HEK293 (cell line): ENCODE data around the gene HECTD4.

Experiments
- CTCF ChIP-seq: fragments of 450-650 bp; formaldehyde crosslinking; IDR thresholded peaks from 2 replicates; pipeline ENCODE4 v1.5.1; 2016; ENCODE audit warnings: missing biosample characterization, missing genetic modification characterization
- RBAK ChIP-seq: fragments of 450-650 bp; formaldehyde crosslinking; IDR thresholded peaks from 2 replicates; pipeline ENCODE4 v1.5.1; 2016; ENCODE audit warnings: missing biosample characterization, missing genetic modification characterization
- TRIM28 ChIP-seq: IDR thresholded peaks from 2 replicates; pipeline ENCODE4 v1.6.1; 2011; ENCODE audit warnings: low read length, control low read depth, borderline replicate concordance
- YY1 ChIP-seq: fragments of 450-650 bp; formaldehyde crosslinking; IDR thresholded peaks from 2 replicates; pipeline ENCODE4 v1.5.1; 2018; ENCODE audit warnings: missing biosample characterization, missing genetic modification characterization
- ZNF121 ChIP-seq: fragments of 450-650 bp; formaldehyde crosslinking; IDR thresholded peaks from 2 replicates; pipeline ENCODE4 v1.5.1; 2016; ENCODE audit warnings: missing biosample characterization, missing genetic modification characterization
- ZNF133 ChIP-seq: fragments of 450-650 bp; formaldehyde crosslinking; IDR thresholded peaks from 2 replicates; pipeline ENCODE4 v1.5.1; 2016; ENCODE audit warnings: missing biosample characterization, missing genetic modification characterization
- ZNF26 ChIP-seq: fragments of 450-650 bp; formaldehyde crosslinking; IDR thresholded peaks from 2 replicates; pipeline ENCODE4 v1.5.1; 2016; ENCODE audit warnings: missing biosample characterization, missing genetic modification characterization
- ZNF311 ChIP-seq: fragments of 450-650 bp; formaldehyde crosslinking; IDR thresholded peaks from 2 replicates; pipeline ENCODE4 v1.5.1; 2017; ENCODE audit warnings: missing biosample characterization, missing genetic modification characterization, borderline replicate concordance
- ZNF549 ChIP-seq: fragments of 450-650 bp; IDR thresholded peaks from 2 replicates; pipeline ENCODE4 v1.5.1; 2018; ENCODE audit warnings: missing biosample characterization, missing genetic modification characterization, mild to moderate bottlenecking, inconsistent platforms, moderate library complexity
- ZNF768 ChIP-seq: fragments of 450-650 bp; formaldehyde crosslinking; IDR thresholded peaks from 2 replicates; pipeline ENCODE4 v1.5.1; 2018; ENCODE audit warnings: missing biosample characterization, mild to moderate bottlenecking, missing genetic modification characterization
- ZNF785 ChIP-seq: fragments of 450-650 bp; formaldehyde crosslinking; IDR thresholded peaks from 2 replicates; pipeline ENCODE4 v1.5.1; 2016; ENCODE audit warnings: missing biosample characterization, missing genetic modification characterization

- TF ChIP-seq CTCF (no peak), RBAK (tag by site-specific recombination) (no peak), ZNF311 (tag by site-specific recombination) (no peak), ZNF785 (tag by site-specific recombination) (no peak), ZNF549 (tag by site-specific recombination) (no peak), ZNF133 (tag by site-specific recombination) (no peak), YY1 (no peak), ZNF26 (tag by site-specific recombination) (no peak), TRIM28 (no peak), ZNF768 (tag by site-specific recombination) (no peak), ZNF121 (no peak)
These were observed 255.3 kb downstream of the HECTD4 start for GRCh38 chr12:112126911-112127310.
